NCI-H2171 (cell line): Measurements from ENCODE around the gene UACA.
"Not testable (repeated sequence)": the region's sequence is repeated elsewhere in the genome, so short reads cannot be mapped to it uniquely, and the experiment has no call there.

ENCODE experiments used
- DNase-seq: peaks from one replicate; lab custom pipeline; 2025; lab: John Stamatoyannopoulos, UW

Gene UACA

GRCh38 chr15:70757627-70758026 lies 5.7 kb downstream of the UACA start:
- DNase-seq = no peak

GRCh38 chr15:70754862-70755261 lies 8.5 kb downstream of the UACA start:
- no peak for DNase-seq

GRCh38 chr15:70753101-70753829 lies 10.1 kb downstream of the UACA start:
- DNase-seq = no peak

GRCh38 chr15:70752193-70752635 lies 11.1 kb downstream of the UACA start:
- no peak for DNase-seq

GRCh38 chr15:70750203-70750869 lies 13.0 kb downstream of the UACA start:
- no peak for DNase-seq

GRCh38 chr15:70748281-70748747 lies 15.0 kb downstream of the UACA start:
- DNase-seq = peak; percentile 46

- not testable (repeated sequence) for DNase-seq
These were observed 16.8 kb downstream of the UACA start for GRCh38 chr15:70746598-70746997.

GRCh38 chr15:70742928-70743327 lies 20.4 kb downstream of the UACA start:
- no peak for DNase-seq

- DNase-seq = peak; percentile 9
These were observed 21.6 kb downstream of the UACA start for GRCh38 chr15:70741677-70742293.

- DNase-seq = peak; percentile 24
These were observed 22.2 kb downstream of the UACA start for GRCh38 chr15:70741107-70741531.

- DNase-seq = not testable (repeated sequence)
These were observed 28.3 kb downstream of the UACA start for GRCh38 chr15:70735040-70735439.

GRCh38 chr15:70729164-70729563 lies 34.2 kb downstream of the UACA start:
- no peak for DNase-seq

- no peak for DNase-seq
These were observed 36.6 kb downstream of the UACA start for GRCh38 chr15:70726753-70727152.

GRCh38 chr15:70723927-70724326 lies 39.4 kb downstream of the UACA start:
- DNase-seq = no peak

GRCh38 chr15:70723122-70723422 lies 40.3 kb downstream of the UACA start:
- no peak for DNase-seq

GRCh38 chr15:70722266-70723121 lies 40.9 kb downstream of the UACA start:
- DNase-seq = peak; percentile 31

- DNase-seq = no peak
These were observed 42.9 kb downstream of the UACA start for GRCh38 chr15:70720228-70721016.

GRCh38 chr15:70717237-70717793 lies 46.0 kb downstream of the UACA start:
- DNase-seq = no peak

GRCh38 chr15:70715840-70716485 lies 47.4 kb downstream of the UACA start:
- no peak for DNase-seq

- no peak for DNase-seq
These were observed 48.8 kb downstream of the UACA start for GRCh38 chr15:70714565-70714964.

- DNase-seq = no peak
These were observed 49.3 kb downstream of the UACA start for GRCh38 chr15:70714015-70714414.
